IPS-NIHi7 (cell line): ENCODE data around the gene BBS4.
"Not testable (repeated sequence)": the region's sequence is repeated elsewhere in the genome, so short reads cannot be mapped to it uniquely, and the experiment has no call there.

Experiments
- DNase-seq: peaks from one replicate; pipeline ENCODE4 v3.0.0; 2012; ENCODE audit warnings: mixed read lengths; ENCODE audit errors: extremely low spot score

The BBS4 gene, protein sequence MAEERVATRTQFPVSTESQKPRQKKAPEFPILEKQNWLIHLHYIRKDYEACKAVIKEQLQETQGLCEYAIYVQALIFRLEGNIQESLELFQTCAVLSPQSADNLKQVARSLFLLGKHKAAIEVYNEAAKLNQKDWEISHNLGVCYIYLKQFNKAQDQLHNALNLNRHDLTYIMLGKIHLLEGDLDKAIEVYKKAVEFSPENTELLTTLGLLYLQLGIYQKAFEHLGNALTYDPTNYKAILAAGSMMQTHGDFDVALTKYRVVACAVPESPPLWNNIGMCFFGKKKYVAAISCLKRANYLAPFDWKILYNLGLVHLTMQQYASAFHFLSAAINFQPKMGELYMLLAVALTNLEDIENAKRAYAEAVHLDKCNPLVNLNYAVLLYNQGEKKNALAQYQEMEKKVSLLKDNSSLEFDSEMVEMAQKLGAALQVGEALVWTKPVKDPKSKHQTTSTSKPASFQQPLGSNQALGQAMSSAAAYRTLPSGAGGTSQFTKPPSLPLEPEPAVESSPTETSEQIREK

DNA sequence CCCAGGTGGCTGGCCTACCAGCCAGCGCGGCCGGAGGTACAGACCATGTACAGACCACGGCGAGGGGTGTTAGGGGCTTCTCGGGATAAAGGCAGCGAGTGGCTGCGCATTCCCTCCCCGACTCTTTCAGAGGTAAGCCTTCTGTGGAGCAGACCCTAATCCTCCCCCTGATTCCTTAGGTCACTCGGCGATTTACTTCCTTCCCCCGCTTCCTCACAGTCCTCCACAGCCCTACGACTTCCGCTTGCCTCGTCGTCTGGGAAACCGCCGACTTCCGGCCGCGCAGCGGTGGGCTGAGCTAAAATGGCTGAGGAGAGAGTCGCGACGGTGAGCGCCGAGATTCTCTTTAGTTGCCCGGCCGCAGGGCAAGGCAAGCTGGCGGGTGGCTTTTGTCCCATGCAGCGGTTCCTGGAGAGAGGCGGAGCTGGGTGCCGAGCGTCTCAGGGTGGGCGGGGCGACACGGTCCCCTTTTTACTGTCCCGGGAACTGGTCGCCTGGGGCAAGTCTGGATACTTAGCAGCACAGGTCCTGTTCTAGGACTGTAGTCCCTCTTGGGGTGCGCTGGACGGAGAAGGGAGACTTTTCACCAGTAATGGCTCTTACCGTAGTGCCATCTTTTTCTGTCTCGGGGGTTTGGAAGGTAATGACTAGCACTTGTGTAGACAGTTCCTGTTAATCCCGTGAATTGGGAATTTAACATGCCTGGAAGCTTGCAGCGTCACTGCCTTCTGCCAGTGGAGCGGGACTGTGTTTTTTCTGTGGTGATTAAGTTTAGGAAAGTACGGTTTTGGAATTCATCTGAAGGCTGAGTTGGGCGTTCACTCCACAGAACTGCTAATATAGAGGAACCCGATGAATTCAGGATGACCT lies at the start of gene BBS4, which contains the start of gene HIGD2B:
Gene BBS4, plus strand, starts transcription at position 283 of the 870 bp plus-strand sequence. Its CDS starts 21 bp downstream, at position 304.
Gene HIGD2B, minus strand, starts transcription at position 258 of the 870 bp plus-strand sequence. CDS start 9,808 bp downstream, outside the sequence.
- peak; percentile 84 for DNase-seq

- not testable (repeated sequence) for DNase-seq
Measured at GRCh38 chr15:72636519-72637282, 49.3 kb upstream of the BBS4 start.

GRCh38 chr15:72639759-72640483 lies 46.1 kb upstream of the BBS4 start:
- DNase-seq: not testable (repeated sequence)

DNA sequence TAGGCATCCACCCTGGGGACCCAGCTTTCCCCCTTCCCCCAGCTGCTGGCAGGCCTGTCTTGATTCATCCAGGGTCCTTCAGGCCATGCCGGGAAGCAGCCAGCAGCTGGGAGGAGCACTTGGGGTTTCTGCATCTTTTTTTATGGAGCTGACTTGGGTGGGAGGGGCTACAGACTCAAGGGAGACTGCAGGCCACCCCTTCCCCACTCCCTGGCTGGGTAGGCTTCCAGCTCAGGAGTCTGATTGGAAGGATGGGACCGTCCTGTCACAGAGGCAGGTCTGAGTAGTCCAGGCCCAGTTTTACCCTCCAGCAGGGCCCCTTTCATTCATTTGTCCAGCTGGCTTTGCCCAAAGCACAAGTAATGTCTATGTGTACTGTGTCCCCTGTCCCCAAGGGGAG lies 43.7 kb upstream of the BBS4 start:
- not testable (repeated sequence) for DNase-seq

DNA sequence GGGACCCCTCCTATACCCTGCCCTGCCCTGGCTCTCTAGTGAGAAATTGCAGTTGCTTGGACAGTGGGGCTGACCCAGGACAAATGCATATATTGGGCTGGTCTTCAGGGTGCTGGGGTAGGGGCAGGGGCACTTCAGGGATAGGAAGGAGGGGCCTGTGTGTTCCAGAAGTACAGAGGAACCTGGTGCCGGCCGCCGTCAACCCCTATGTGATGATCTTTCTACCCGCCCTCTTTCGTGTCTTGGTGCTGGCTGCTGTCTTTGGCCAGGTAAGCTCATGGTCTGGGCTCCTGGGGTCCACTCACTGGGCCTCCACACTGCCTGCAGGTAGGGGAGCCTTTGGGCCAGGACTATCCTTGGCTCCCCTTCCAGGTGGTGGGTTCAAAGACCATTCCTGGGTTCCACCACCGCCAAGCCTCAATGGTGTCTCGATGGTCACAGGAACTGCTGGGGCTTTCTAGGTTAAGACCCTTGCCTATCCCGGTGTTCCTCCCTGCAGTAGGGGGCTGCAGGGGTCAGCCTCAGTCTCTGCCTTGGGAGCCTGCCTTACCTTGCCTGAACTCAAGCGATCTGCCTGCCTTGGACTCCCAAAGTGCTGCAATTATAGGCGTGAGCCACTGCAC lies 37.3 kb upstream of the BBS4 start:
- not testable (repeated sequence) for DNase-seq

GRCh38 chr15:72654397-72654796 lies 31.6 kb upstream of the BBS4 start, which contains the start of gene GOLGA6B:
TSS of gene GOLGA6B (plus strand) at chr15:72654697. CDS start at chr15:72654738, 41 bp downstream.
- not testable (repeated sequence) for DNase-seq

DNA sequence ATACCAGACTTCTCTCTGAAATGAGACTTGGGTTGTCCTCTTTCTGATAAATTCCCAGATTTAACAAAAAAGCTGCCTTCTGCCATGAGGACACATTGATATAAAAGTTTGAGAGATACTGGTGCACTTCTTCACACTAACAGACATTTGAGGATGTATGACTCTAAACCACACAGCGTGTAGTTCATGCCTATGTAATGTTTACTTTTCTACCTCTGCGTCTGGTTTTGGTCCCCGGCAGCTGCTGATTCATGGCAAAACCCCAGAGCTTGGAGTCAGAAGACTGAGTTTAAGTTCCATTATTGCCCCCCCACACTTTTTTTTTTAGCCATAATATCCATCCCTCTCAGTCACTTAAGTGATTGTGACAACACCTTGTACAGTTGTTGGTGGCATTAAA lies 30.0 kb upstream of the BBS4 start:
- not testable (repeated sequence) for DNase-seq

- not testable (repeated sequence) for DNase-seq
Measured at GRCh38 chr15:72661081-72661480, 24.9 kb upstream of the BBS4 start.

DNA sequence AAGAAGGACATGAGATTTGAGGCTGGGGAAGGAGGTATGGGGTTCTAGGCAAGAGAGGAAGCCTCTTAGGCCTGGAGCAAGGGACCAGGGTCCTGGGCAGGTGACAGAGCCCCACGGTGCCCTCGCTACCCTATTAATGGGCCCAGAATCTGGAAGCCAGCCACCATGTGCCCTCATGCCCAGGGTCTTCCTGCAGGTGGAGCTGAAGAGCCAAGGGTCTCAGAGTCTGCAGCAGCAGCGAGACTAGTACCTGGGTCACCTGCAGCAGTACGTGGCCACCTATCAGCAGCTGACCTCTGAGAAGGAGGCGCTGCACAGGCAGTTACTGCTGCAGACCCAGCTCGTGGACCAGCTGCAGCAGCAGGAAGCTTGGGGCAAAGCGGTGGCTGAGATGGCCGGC lies 22.1 kb upstream of the BBS4 start:
- DNase-seq: not testable (repeated sequence)

DNA sequence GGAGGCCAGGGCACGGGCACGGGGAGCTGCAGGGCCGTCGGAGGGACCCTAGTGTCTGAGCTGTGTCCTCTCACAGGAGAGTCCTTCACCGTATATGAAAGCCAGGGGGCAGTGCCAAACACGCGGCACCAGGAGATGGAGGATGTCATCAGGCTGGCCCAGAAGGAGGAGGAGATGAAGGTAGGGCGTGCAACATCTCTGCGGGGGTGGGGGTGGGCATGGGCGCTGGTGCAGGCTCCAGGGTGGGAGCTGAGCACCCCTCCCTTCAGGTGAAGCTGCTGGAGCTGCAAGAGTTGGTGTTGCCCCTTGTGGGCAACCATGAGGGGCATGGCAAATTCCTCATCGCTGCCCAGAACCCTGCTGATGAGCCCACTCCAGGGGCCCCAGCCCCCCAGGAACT lies 20.3 kb upstream of the BBS4 start:
- not testable (repeated sequence) for DNase-seq

GRCh38 chr15:72669803-72670202 lies 16.2 kb upstream of the BBS4 start:
- DNase-seq: not testable (repeated sequence)

DNA sequence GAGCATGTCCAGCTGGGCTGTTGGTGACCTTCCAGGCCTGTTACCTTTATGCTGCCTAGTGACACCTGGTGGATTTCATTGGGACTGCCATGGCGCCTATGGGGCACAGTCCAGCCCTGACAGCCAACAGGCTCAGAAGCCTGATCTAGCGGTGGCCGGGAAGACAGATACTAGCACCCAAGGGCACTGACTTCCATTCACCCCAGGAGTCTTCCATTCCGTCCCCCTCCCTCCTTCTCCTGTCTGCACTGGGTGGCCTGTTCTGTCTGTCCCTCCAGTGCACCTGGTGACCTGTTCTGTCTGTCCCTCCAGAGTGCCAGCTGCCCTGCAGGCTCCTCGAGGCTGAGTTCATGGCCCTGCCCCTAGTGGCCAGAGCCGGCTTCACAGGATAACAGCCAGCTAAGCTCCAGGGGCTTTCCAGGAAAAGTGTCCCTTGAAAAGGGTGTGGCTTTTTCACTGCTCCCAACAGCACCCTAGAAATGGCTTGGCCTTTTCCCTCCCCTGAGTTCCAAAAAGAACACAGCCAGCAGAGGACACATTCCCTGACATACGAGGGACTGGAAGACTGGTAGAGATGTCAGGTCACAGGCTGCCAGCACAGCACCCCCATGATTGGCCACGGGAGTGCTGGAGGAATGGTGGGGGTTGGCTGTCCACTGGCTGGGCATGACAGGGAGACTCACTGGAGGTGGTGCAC lies 15.2 kb upstream of the BBS4 start:
- DNase-seq: peak; percentile 70

DNA sequence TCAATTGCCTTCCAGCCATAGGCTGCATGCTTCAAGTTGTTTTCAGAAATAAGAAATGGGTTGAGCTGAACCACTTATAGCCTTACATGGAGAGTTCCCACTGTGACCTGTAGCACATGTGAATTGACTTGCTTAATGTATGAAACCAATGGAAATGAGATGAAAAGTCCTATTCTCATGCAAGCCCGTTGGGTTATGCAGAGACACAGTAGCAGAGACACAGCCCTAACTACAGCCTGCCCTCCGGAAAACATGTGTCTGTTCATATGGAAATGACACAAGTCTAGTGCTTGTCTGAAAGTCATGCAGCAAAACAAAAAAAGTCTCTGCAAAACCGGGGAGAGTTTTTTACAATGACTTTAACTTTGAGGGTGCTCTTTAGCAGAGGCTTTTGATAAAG lies 14.5 kb upstream of the BBS4 start:
- no peak for DNase-seq

DNA sequence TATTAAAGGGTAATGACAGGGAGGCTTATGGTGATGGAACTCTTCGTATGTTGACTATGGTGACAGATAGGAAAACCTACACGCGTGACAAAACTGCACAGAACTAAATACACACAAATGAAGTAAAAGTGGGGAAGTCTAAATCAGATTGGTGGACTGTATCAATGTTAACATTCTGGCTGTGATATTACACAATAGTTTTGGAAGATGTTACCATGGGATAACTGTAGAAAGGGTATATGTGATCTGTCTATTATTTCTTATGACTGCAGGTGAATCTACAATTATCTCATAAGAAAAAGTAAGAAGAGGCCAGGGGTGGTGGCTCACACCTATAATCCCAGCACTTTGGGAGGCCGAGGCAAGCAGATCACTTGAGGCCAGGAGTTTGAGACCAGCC lies 9.2 kb upstream of the BBS4 start:
- no peak for DNase-seq

DNA sequence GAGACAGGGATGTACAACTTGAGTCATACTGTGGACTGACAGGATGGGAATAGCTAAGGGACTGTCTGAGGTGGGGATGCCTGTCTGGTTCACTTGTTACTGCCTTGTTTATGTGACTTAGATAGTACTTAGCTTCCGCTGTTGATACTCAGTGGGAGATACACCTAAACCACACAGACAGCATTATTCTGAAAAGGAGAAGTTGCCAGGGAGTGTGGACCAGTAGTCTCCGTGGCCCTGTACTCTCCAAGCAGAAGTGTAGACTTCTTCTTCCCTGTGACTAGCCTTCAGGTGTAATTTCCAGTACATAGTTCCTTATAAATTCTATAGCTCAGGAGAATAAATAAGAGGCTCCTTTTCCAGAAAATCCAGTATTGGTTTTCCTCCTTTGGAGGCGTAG lies 5.1 kb upstream of the BBS4 start:
- DNase-seq: no peak

DNA sequence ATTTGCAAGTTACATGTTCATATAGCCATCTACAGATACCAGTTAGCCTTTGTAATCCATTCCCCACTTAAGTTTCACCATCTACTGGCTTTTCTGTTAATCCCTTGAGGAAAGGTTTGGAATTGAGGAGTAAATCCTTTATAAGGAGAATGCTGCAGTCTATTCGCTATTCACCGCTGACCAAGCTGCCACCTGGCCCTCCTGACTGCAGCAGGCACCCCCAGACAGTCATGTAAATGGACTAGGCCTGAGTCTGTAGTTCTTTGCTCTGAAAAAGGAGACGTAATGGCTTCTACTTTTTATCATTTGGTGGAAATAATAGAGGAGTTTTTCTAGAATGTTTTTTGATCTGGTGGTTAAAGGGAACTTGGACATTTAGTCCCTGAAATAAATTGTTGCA lies 3.2 kb upstream of the BBS4 start:
- no peak for DNase-seq

GRCh38 chr15:72685301-72685924 lies 594 bp upstream of the BBS4 start:
- no peak for DNase-seq

GRCh38 chr15:72688697-72689096 lies 2.7 kb downstream of the BBS4 start:
- DNase-seq: no peak

- DNase-seq: no peak
Measured at GRCh38 chr15:72690938-72691337, 4.9 kb downstream of the BBS4 start.
